ENCODE data around the gene KIF18B.

GRCh38 chr17:44887971-44888954 lies 59.3 kb downstream of the KIF18B start:
- no peak for TF ChIP-seq ZBTB33 (CRISPR knock-in tag; IDR thresholded peaks at IDR 0.05)
- no peak for TF ChIP-seq CTCF (CRISPR knock-in tag; IDR thresholded peaks at IDR 0.05)
- no peak for TF ChIP-seq RFXANK (CRISPR knock-in tag; IDR thresholded peaks at IDR 0.05)
- TF ChIP-seq SETDB1 (CRISPR knock-in tag; IDR thresholded peaks at IDR 0.05; ENCODE audit: borderline replicate concordance), result no peak
- no peak for TF ChIP-seq CREBL2 (CRISPR knock-in tag; IDR thresholded peaks at IDR 0.05; ENCODE audit: borderline replicate concordance)
- TF ChIP-seq XRCC5 (optimal IDR thresholded peaks at IDR 0.05; ENCODE audit: low read length), result no peak
- TF ChIP-seq EZH2 (conservative IDR thresholded peaks at IDR 0.05; ENCODE audit: low read depth, low read length), result no peak
- TF ChIP-seq RAD21 (CRISPR knock-in tag; IDR thresholded peaks at IDR 0.05), result no peak
- TF ChIP-seq CHD2 (IDR thresholded peaks at IDR 0.05; ENCODE audit: low read depth, low read length), result no peak
- TF ChIP-seq CBFB (CRISPR knock-in tag; IDR thresholded peaks at IDR 0.05), result no peak
- no peak for TF ChIP-seq CCAR2 (optimal IDR thresholded peaks at IDR 0.05; ENCODE audit: low read depth, low read length)
- TF ChIP-seq, protein P1, sequence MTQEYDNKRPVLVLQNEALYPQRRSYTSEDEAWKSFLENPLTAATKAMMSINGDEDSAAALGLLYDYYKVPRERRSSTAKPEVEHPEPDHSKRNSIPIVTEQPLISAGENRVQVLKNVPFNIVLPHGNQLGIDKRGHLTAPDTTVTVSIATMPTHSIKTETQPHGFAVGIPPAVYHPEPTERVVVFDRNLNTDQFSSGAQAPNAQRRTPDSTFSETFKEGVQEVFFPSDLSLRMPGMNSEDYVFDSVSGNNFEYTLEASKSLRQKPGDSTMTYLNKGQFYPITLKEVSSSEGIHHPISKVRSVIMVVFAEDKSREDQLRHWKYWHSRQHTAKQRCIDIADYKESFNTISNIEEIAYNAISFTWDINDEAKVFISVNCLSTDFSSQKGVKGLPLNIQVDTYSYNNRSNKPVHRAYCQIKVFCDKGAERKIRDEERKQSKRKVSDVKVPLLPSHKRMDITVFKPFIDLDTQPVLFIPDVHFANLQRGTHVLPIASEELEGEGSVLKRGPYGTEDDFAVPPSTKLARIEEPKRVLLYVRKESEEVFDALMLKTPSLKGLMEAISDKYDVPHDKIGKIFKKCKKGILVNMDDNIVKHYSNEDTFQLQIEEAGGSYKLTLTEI (CRISPR knock-in tag; conservative IDR thresholded peaks at IDR 0.05), result no peak
- TF ChIP-seq ZBTB49 (CRISPR knock-in tag; IDR thresholded peaks at IDR 0.05; ENCODE audit: borderline replicate concordance), result no peak
- TF ChIP-seq TP53 (CRISPR knock-in tag; conservative IDR thresholded peaks at IDR 0.05), result no peak
